Large intestine (tissue), 3 donors: Measurements from ENCODE around the gene AFF2. TPM values are rescaled to one million over a fixed set of nuclear protein-coding genes. Genes with fewer than 3 reads are reported as not detected.

Source experiments
- DNase-seq, 2 donors: peaks; one replicate each; pipeline versions ENCODE4 v3.0.0 to v3.0.0-alpha.2; 2013
- H3K27ac ChIP-seq: one replicate; pipeline ENCODE4 v1.5.1; 2013; ENCODE audit warnings: low read length
- H3K27me3 ChIP-seq: 2 replicates; pipeline ENCODE4 v1.6.1; 2013; ENCODE audit warnings: low read length; ENCODE audit not compliant: control insufficient read depth, insufficient read depth
- H3K36me3 ChIP-seq: 2 replicates; pipeline ENCODE4 v1.6.1; 2013; ENCODE audit warnings: low read length; ENCODE audit not compliant: control insufficient read depth, insufficient read depth
- H3K4me1 ChIP-seq: one replicate; pipeline ENCODE4 v1.6.1; 2013; ENCODE audit warnings: low read length; ENCODE audit not compliant: control insufficient read depth, insufficient read depth
- H3K4me3 ChIP-seq: one replicate; pipeline ENCODE4 v1.5.1; 2013; ENCODE audit warnings: low read length
- H3K9me3 ChIP-seq: one replicate; pipeline ENCODE4 v1.6.1; 2013; ENCODE audit warnings: mild to moderate bottlenecking, low read depth, low read length, moderate library complexity; ENCODE audit not compliant: control insufficient read depth
- WGBS: methylation state at CpG from one replicate; pipeline ENCODE4 v1.1.5; 2013; ENCODE audit warnings: low lambda C conversion rate; ENCODE audit not compliant: insufficient coverage; 5-methylcytosine and 5-hydroxymethylcytosine counted together
- polyA plus RNA-seq: library from polyadenylated mRNA; unstranded; fragments of 120-200 nt; gene quantifications from one replicate; pipeline ENCODE4 v1.2.1, GENCODE V29; 2013

AFF2 gene
- polyA plus RNA-seq, 1 donor, result 1.6 TPM

DNA sequence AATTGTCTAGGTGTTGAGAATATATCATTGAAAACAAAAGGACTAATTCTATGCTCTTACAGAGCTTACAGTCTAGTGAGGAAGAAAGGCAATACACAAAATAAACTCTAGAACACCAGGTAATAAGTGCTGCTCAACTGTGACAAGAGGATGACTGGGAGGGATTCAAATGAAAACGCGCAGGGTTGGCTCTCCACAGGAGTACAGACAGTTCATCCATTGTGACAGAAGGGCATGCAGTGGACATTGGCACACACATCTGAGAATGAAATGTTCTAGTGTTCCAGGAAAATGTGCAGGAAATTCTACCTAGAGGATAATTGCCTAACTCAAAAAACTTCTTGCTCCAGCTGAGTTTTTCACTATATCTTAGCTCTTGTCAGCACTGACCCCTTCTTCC is 512.7 kb downstream of the AFF2 start:
- Histone ChIP-seq H3K4me3 (no peak overlapping the region), H3K27ac (no peak overlapping the region), H3K4me1 (peaks cover 17% of the 10 kb centered on the region), H3K9me3 (no peaks in the 10 kb centered on the region), H3K36me3 (no peaks in the 10 kb centered on the region), H3K27me3 (no peaks in the 10 kb centered on the region)
- WGBS, result no CpG with 5 or more reads among the region's 2 CpGs
- DNase-seq, result no peak

DNA sequence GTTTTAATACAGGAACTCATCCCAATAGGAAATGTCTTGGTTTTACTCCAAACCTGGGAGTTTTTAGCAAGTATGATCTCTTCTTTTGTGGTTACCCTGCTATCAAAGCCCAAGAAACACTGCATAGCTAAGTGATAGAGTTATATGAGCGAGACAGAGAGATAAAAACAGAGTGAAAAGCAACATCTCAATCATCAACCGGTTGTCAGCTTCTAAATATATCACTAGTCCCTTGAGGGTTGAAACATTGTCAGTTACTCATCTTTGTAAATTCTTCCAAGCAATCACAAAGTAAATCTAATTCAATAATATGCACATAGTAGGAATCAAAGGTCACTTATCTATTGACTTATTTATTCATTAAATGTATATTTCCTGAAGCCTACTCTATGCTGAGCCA is 520.7 kb downstream of the AFF2 start:
- H3K36me3 ChIP-seq, result no peaks in the 10 kb centered on the region
- no peaks in the 10 kb centered on the region for H3K4me1 ChIP-seq
- H3K27me3 ChIP-seq, result no peaks in the 10 kb centered on the region
- no CpG with 5 or more reads among the region's 2 CpGs for whole genome bisulfite sequencing
- no peaks in the 10 kb centered on the region for H3K9me3 ChIP-seq
- H3K4me3 ChIP-seq, result no peak overlapping the region
- DNase-seq, result no peak
- H3K27ac ChIP-seq, result no peak overlapping the region

- Histone ChIP-seq H3K36me3 (no peaks in the 10 kb centered on the region), H3K9me3 (no peaks in the 10 kb centered on the region)
- no CpG with 5 or more reads among the region's 2 CpGs for WGBS
These were observed 522.1 kb downstream of the AFF2 start for GRCh38 chrX:149022485-149022884.

GRCh38 chrX:149032449-149032848 is 532.0 kb downstream of the AFF2 start:
- Histone ChIP-seq H3K9me3 (no peaks in the 10 kb centered on the region), H3K27me3 (no peaks in the 10 kb centered on the region), H3K4me3 (no peak overlapping the region), H3K4me1 (no peaks in the 10 kb centered on the region), H3K36me3 (no peaks in the 10 kb centered on the region), H3K27ac (no peak overlapping the region)
- WGBS, result no CpG with 5 or more reads among the region's 2 CpGs
- DNase-seq, result no peak

More at GRCh38 chrX:149022485-149022884, 522.1 kb downstream of the AFF2 start:
- no peak for DNase-seq
- Histone ChIP-seq H3K4me3 (no peak overlapping the region), H3K27me3 (no peaks in the 10 kb centered on the region), H3K4me1 (no peaks in the 10 kb centered on the region), H3K27ac (no peak overlapping the region)

DNA sequence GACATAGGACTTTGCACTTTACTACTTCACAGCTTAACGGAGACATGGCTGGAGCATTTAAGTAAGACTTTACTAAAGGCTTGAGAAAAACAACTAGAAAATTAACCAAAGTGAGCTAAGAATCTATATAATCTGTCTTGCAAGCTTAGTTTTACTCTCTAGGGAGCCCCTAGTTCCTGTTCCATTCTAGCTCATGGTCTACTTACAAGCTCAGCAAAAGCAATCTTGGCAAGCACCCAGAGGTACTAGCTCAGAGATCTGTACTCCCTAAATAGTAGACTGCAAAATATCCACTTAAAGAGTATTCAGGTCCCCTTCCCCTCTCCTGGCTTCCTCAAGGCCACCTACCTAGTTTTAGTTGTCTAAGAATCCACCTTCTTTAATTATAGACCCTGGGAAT is 535.7 kb downstream of the AFF2 start:
- no peaks in the 10 kb centered on the region for H3K36me3 ChIP-seq
- no peaks in the 10 kb centered on the region for H3K27me3 ChIP-seq
- no CpG with 5 or more reads among the region's 1 CpG for WGBS
- H3K4me1 ChIP-seq, result no peaks in the 10 kb centered on the region
- no peaks in the 10 kb centered on the region for H3K9me3 ChIP-seq
- H3K27ac ChIP-seq, result no peak overlapping the region
- DNase-seq, result no peak
- no peak overlapping the region for H3K4me3 ChIP-seq

DNA sequence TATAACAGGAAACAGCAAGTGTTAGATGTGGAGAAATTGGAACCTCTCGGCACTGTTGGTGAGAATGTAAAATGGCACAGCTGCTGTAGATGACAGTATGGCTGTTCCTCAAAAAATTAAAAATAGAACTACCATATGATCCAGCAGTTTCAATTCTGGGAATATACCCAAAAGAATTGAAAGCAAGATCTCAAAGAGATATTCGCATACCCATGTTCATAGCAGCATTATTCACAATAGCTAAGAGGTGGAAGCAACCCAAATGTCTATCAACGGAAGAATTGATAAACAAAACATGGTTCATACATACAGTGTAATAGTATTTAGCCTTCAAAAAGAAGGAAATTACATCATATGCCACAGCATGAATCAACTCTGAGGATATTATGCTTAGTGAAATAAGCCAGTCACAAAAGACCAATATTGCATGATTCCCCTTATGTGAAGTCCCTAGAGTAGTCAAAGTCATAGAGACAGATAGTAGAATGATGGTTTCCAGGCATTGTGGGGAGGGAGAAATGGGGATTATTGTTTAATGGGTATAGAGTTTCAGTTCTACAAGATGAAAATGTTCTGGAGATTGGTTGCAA is 537.0 kb downstream of the AFF2 start:
- H3K4me1 ChIP-seq, result no peaks in the 10 kb centered on the region
- H3K36me3 ChIP-seq, result no peaks in the 10 kb centered on the region
- no peak for DNase-seq
- H3K9me3 ChIP-seq, result no peaks in the 10 kb centered on the region
- WGBS, result 100% methylated on average over 1 of the region's 3 CpGs
- no peak overlapping the region for H3K4me3 ChIP-seq
- H3K27ac ChIP-seq, result no peak overlapping the region
- no peaks in the 10 kb centered on the region for H3K27me3 ChIP-seq

- Histone ChIP-seq H3K27ac (no peak overlapping the region), H3K4me1 (no peaks in the 10 kb centered on the region), H3K9me3 (no peaks in the 10 kb centered on the region), H3K27me3 (no peaks in the 10 kb centered on the region), H3K36me3 (no peaks in the 10 kb centered on the region), H3K4me3 (no peak overlapping the region)
- no peak for DNase-seq
These were observed 538.6 kb downstream of the AFF2 start for GRCh38 chrX:149039057-149039456.

DNA sequence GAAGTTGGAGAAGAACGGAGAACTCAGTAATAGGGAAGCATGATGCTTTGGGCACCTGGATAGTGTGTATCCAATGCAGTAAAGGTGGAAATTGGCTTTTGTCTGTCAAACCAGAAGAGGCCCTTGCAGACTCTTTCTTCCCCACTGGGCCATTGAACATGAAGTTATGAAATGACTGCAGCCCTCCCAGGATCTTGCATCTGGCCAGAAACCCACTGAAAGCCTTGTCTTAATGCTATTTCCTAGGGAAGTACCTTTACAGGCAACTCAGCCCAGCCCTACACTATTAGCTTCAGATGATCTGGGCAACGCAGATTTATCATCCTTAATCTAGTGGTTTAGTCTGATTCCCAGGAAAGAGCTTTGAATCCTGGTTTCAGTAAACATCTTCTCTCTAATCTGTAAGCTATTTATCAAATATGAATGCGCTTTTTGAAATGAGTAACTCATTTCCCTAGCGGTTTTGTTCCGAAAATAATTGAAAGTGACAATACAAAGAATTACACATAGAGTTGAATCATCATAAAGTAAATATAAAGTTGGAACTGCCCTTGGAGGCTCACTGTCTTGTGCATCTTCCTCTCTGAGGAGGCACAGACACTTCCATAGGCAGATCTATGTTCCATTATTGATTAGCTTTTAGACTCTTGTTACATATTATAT is 540.6 kb downstream of the AFF2 start:
- WGBS, result no CpG with 5 or more reads among the region's 5 CpGs
- Histone ChIP-seq H3K36me3 (no peaks in the 10 kb centered on the region), H3K4me3 (no peak overlapping the region), H3K4me1 (no peaks in the 10 kb centered on the region), H3K27ac (no peak overlapping the region), H3K9me3 (no peaks in the 10 kb centered on the region), H3K27me3 (no peaks in the 10 kb centered on the region)
- DNase-seq, result no peak

- no peak for DNase-seq
- WGBS, result no CpG with 5 or more reads among the region's 3 CpGs
- Histone ChIP-seq H3K36me3 (no peaks in the 10 kb centered on the region), H3K4me3 (no peak overlapping the region), H3K27me3 (no peaks in the 10 kb centered on the region), H3K27ac (no peak overlapping the region), H3K4me1 (no peaks in the 10 kb centered on the region), H3K9me3 (no peaks in the 10 kb centered on the region)
These were observed 543.0 kb downstream of the AFF2 start for GRCh38 chrX:149043401-149043800.

DNA sequence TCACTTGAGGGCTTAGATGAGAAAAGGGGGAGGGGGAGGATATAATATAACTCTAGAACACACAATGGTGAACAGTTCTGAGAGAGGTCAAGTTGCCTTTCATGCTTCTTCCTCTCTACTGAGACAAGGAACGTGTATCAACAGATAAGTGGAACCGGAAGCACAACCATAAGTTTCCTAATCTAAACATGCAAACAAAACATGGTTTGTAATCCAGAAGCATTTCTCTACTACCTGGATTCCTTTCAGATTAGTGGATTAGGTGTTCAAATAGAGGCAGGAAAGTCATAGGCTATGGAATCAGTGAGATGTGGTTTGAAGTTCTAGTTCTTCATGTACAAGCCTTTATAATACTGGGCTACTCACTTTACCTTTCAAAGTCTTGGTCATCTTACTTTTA is 544.1 kb downstream of the AFF2 start:
- H3K27ac ChIP-seq, result no peak overlapping the region

DNA sequence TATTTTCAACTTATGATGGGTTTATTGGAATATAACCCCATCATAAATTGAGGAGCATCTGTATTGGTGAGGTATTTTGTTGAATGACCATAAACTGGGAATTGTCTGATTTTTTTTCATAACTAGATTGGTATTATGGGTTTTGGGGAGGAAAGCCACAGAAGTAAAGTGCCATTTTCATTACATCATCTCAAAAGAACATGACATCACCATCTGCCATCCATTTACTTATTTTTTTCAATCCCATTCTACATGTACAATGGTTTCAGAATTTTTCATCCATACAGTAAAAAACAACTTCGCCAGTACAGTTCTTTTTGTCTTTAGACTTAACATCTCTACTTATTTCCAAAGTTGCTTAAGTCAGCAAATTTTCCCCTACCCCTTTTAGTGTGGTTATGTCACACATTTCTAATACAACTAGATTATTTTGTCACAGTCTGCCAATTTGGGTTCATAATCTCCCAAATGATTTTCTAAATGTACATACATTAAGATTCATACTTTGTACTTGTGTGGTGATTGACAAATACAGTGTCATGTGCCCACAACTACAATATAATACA is 545.3 kb downstream of the AFF2 start:
- H3K4me3 ChIP-seq, result no peak overlapping the region
- no peaks in the 10 kb centered on the region for H3K27me3 ChIP-seq
- H3K4me1 ChIP-seq, result no peaks in the 10 kb centered on the region
- no peaks in the 10 kb centered on the region for H3K9me3 ChIP-seq
- DNase-seq, result no peak
- no peak overlapping the region for H3K27ac ChIP-seq
- 80% methylated on average over 1 of the region's 1 CpG for WGBS
- H3K36me3 ChIP-seq, result no peaks in the 10 kb centered on the region

More for the DNA sequence above, 544.1 kb downstream of the AFF2 start:
- Histone ChIP-seq H3K4me1 (no peaks in the 10 kb centered on the region), H3K27me3 (no peaks in the 10 kb centered on the region), H3K9me3 (no peaks in the 10 kb centered on the region), H3K36me3 (no peaks in the 10 kb centered on the region), H3K4me3 (no peak overlapping the region)
- DNase-seq, result no peak
- WGBS, result no CpG with 5 or more reads among the region's 2 CpGs
